ENCODE measurements around the gene HAGH. TPM values are rescaled to one million over a fixed set of nuclear protein-coding genes. Genes with fewer than 3 reads are reported as not detected.

Gene HAGH
- polyA plus RNA-seq, 1 donor from 2014 or later = 163 TPM

GRCh38 chr16:1766701-1767100, 59.9 kb downstream of the HAGH start:
- Histone ChIP-seq H3K79me2 (replicated peaks; ENCODE audit: insufficient read depth, low read length) (no peaks in the 10 kb centered on the region), H3K9me3 (ENCODE audit: low read length) (no peaks in the 10 kb centered on the region), H3F3A (ENCODE audit: insufficient read depth, low read length, poor library complexity, severe bottlenecking) (no peaks in the 10 kb centered on the region), H3K9me2 (ENCODE audit: insufficient read depth, low read length) (no peaks in the 10 kb centered on the region), H3K27me3 (ENCODE audit: insufficient read depth, low read depth, low read length) (no peaks in the 10 kb centered on the region), H3K4me2 (ENCODE audit: low read length) (no peak overlapping the region), H3K27ac (ENCODE audit: low read length) (no peak overlapping the region), H4K20me1 (ENCODE audit: insufficient read depth) (no peaks in the 10 kb centered on the region), H3K36me3 (ENCODE audit: insufficient read depth, low read length) (no peaks in the 10 kb centered on the region), H2AFZ (ENCODE audit: low read depth, low read length) (no peak overlapping the region), H3K9ac (ENCODE audit: low read length) (no peak overlapping the region), H3K4me3 (ENCODE audit: low read length) (no peak overlapping the region)
- TF ChIP-seq EP300 (conservative IDR thresholded peaks at IDR 0.05; ENCODE audit: poor library complexity, severe bottlenecking) (no peak), EZH2 (IDR thresholded peaks at IDR 0.05; ENCODE audit: borderline replicate concordance, insufficient read depth, low read length, poor library complexity, severe bottlenecking) (no peak), POLR2AphosphoS5 (IDR thresholded peaks at IDR 0.05) (no peak), RAD21 (conservative IDR thresholded peaks at IDR 0.05) (no peak), CTCF (IDR thresholded peaks at IDR 0.05; ENCODE audit: poor library complexity, severe bottlenecking) (no peak), TAF1 (IDR thresholded peaks at IDR 0.05; ENCODE audit: low read depth) (no peak), SMC3 (conservative IDR thresholded peaks at IDR 0.05; ENCODE audit: poor library complexity) (no peak), REST (IDR thresholded peaks at IDR 0.05; ENCODE audit: borderline replicate concordance) (no peak), MXI1 (conservative IDR thresholded peaks at IDR 0.05; ENCODE audit: poor library complexity, severe bottlenecking) (no peak)

GRCh38 chr16:1766231-1766630, 60.4 kb downstream of the HAGH start:
- Histone ChIP-seq H3K27ac (ENCODE audit: low read length) (no peak overlapping the region), H3K9me3 (ENCODE audit: low read length) (no peaks in the 10 kb centered on the region), H2AFZ (ENCODE audit: low read depth, low read length) (no peak overlapping the region), H3K36me3 (ENCODE audit: insufficient read depth, low read length) (no peaks in the 10 kb centered on the region), H3K27me3 (ENCODE audit: insufficient read depth, low read depth, low read length) (no peaks in the 10 kb centered on the region), H3K4me3 (ENCODE audit: low read length) (no peak overlapping the region), H3F3A (ENCODE audit: insufficient read depth, low read length, poor library complexity, severe bottlenecking) (no peaks in the 10 kb centered on the region), H3K9ac (ENCODE audit: low read length) (no peak overlapping the region), H3K4me2 (ENCODE audit: low read length) (no peak overlapping the region), H3K9me2 (ENCODE audit: insufficient read depth, low read length) (no peaks in the 10 kb centered on the region), H3K79me2 (replicated peaks; ENCODE audit: insufficient read depth, low read length) (no peaks in the 10 kb centered on the region), H4K20me1 (ENCODE audit: insufficient read depth) (no peaks in the 10 kb centered on the region)
- TF ChIP-seq CTCF (IDR thresholded peaks at IDR 0.05; ENCODE audit: poor library complexity, severe bottlenecking) (no peak), SMC3 (conservative IDR thresholded peaks at IDR 0.05; ENCODE audit: poor library complexity) (no peak), EZH2 (IDR thresholded peaks at IDR 0.05; ENCODE audit: borderline replicate concordance, insufficient read depth, low read length, poor library complexity, severe bottlenecking) (no peak), TAF1 (IDR thresholded peaks at IDR 0.05; ENCODE audit: low read depth) (no peak), RAD21 (conservative IDR thresholded peaks at IDR 0.05) (no peak), MXI1 (conservative IDR thresholded peaks at IDR 0.05; ENCODE audit: poor library complexity, severe bottlenecking) (no peak), EP300 (conservative IDR thresholded peaks at IDR 0.05; ENCODE audit: poor library complexity, severe bottlenecking) (no peak), POLR2AphosphoS5 (IDR thresholded peaks at IDR 0.05) (no peak), REST (IDR thresholded peaks at IDR 0.05; ENCODE audit: borderline replicate concordance) (no peak)

All from neural cell (in vitro differentiated cells).